Measurements from ENCODE around the gene CRHR2.
"Not testable (repeated sequence)": the region's sequence is repeated elsewhere in the genome, so short reads cannot be mapped to it uniquely, and the experiment has no call there.

CRHR2 gene

DNA sequence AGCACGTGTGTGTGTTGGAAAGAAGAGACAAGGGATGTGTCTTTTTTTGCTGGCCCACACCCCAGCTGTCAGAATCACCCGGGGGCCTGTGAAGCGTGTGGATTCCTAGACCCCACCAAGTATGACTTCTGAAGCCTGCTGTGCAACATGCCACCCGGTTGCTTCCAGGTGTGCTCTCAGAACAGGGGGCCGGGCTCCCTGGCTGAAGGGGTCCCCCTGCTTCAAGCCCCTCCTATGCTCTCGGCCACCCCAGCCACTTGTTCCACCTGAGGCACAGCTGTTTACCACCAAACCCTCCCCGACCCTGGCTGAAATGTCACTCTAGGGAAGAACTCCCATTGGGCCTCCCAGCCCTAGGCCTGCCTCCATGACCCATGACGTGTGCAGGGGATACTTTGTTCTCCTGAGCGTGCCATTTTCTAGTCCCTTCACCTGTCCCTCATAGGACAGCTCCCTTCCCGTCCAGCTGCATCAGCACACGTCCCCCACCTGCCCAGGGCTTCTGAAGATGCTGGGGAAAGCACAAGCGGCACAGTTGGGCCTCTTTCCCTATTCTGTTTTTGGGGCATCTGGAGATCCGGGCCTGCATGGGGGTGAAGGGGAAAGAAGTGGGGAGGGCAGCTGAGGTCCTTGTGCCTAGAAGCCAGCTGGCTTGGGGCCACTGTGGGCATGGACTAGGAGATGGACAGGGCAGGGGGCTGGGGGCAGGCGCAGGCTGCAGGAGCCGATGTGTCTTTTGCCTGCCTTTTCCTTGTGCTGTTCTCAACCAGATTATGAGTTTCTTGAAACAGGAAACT, 33.3 kb downstream of the CRHR2 start:
- in situ Hi-C loops (cut with HindIII; ENCODE audit: low sequenced_read_pairs) = no loop called here
- no peak for DNase-seq (ENCODE audit: low read depth)
- TF ChIP-seq CTCF (IDR thresholded peaks at IDR 0.05; ENCODE audit: low read depth, low read length, missing control alignments) = no peak
- no peak overlapping the region for H3K4me3 ChIP-seq (ENCODE audit: low read depth, low read length)

- no peak for TF ChIP-seq CTCF (IDR thresholded peaks at IDR 0.05; ENCODE audit: low read depth, low read length, missing control alignments)
- DNase-seq (ENCODE audit: low read depth) = no peak
- in situ Hi-C loops (cut with HindIII; ENCODE audit: low sequenced_read_pairs) = no loop called here
- H3K4me3 ChIP-seq (ENCODE audit: low read depth, low read length) = no peak overlapping the region
These were observed 34.5 kb downstream of the CRHR2 start for GRCh38 chr7:30647589-30648364.

DNA sequence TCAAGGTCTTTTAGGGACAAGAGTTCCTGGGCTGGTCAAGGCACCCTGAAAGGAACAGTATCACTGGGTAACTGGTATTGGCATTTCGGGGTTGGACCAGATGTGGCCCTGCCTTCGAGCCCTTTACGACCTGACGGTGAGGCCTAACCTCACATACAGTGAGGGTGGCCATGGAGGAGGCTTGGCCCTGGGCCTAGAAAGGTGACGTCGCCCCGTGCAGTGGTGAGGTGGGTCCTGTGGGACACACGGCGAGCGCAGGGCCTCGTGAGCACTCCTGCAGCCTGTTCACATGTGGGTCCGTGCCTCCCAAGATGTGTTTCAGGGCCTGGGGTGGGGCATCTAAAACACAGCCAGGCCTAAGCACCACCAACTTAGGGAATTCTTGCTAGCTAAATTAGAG, 36.1 kb downstream of the CRHR2 start:
- TF ChIP-seq CTCF (IDR thresholded peaks at IDR 0.05; ENCODE audit: low read depth, low read length, missing control alignments) = no peak
- no peak for DNase-seq (ENCODE audit: low read depth)
- no peak overlapping the region for H3K4me3 ChIP-seq (ENCODE audit: low read depth, low read length)
- in situ Hi-C loops (cut with HindIII; ENCODE audit: low sequenced_read_pairs) = no loop called here

DNA sequence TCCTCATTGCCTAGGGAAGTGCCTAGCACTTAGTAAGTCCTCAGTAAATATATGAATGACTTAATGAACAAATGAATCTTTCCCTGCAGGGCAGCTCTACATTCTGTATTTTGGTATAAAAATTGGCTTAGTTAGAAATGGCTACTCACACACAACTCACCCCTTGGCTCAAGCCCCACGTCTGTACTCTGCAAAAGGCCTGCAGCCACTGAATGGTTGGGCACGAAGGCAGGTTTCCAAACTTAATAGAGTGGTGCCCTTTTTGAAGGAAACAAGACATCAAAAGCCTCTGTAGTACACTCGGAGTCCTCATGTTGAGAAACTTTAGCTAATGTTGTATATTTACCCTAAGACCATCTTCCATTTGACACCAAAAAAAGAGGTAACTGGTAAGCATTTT, 36.6 kb downstream of the CRHR2 start:
- in situ Hi-C loops (cut with HindIII; ENCODE audit: low sequenced_read_pairs) = no loop called here
- no peak overlapping the region for H3K4me3 ChIP-seq (ENCODE audit: low read depth, low read length)
- no peak for TF ChIP-seq CTCF (IDR thresholded peaks at IDR 0.05; ENCODE audit: low read depth, low read length, missing control alignments)
- DNase-seq (ENCODE audit: low read depth) = no peak

DNA sequence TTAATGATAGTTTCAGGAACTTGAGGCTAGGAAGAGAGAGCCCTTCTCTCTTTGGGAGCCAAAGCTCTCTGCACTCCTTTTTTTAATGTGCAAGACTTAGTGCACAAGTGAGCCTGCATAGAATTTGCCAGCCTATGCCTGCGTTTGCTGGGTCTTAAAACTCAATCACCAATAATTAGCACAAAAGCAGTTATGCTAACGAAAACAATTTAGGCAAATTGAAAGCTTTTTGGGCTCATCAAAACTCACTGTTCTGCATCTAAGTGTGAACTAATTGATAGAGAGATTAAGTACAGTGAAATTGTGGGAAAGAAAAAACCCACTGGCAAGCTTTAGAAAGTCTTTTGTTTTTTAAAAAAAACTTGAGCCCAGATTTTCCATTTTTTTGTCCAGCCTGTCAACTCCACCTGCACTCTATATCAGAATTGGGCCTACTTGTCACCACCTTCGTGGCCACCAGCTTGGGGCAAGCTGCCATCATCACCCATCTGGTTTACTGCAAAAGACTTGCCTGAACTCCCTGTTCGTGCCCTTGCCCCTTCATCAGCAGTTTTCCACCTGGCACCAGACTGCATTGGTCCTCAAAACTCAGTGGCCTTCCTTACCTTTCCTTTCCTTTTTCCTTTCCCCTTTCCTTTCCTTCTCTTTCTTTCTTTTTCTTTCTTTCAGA, 37.8 kb downstream of the CRHR2 start:
- H3K4me3 ChIP-seq (ENCODE audit: low read depth, low read length) = no peak overlapping the region
- in situ Hi-C loops (cut with HindIII; ENCODE audit: low sequenced_read_pairs) = no loop called here
- DNase-seq (ENCODE audit: low read depth) = no peak
- TF ChIP-seq CTCF (IDR thresholded peaks at IDR 0.05; ENCODE audit: low read depth, low read length, missing control alignments) = no peak

DNA sequence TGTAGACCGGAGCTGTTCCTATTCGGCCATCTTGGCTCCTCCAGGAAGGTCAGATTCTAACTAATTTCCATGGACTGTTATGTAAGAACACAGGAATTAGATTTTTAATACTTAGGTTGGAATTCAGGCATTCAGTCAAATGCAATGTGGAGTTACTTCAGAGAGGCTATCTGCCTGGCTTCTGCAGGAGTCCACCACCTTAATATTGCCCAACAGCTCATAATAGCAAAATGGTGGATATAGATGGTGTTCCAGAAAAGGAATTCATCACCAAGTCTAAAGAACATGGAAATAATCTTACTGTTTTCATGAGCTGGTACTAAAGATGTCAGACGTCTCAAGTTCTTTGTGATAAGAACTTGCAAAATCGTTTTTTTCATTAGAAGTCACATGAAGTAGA, 39.5 kb downstream of the CRHR2 start:
- no peak for TF ChIP-seq CTCF (IDR thresholded peaks at IDR 0.05; ENCODE audit: low read depth, low read length, missing control alignments)
- in situ Hi-C loops (cut with HindIII; ENCODE audit: low sequenced_read_pairs) = no loop called here
- no peak overlapping the region for H3K4me3 ChIP-seq (ENCODE audit: low read depth, low read length)
- no peak for DNase-seq (ENCODE audit: low read depth)

DNA sequence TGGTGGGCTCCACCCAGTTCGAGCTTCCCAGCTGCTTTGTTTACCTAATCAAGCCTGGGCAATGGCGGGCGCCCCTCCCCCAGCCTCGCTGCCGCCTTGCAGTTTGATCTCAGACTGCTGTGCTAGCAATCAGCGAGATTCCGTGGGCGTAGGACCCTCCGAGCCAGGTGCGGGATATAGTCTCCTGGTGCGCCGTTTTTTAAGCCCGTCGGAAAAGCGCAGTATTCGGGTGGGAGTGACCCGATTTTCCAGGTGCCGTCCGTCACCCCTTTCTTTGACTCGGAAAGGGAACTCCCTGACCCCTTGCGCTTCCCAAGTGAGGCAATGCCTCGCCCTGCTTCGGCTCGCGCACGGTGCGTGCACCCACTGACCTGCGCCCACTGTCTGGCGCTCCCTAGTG, 39.9 kb downstream of the CRHR2 start:
- H3K4me3 ChIP-seq (ENCODE audit: low read depth, low read length); DNase-seq (ENCODE audit: low read depth); in situ Hi-C loops (cut with HindIII; ENCODE audit: low sequenced_read_pairs): not testable (repeated sequence)

Data from astrocyte of the cerebellum (primary cell).